SK-N-SH treated with all-trans-retinoic acid at 6 μM for 48 hours (cell line): Measurements from ENCODE around the gene SRPRB.

Experiments used
- ATAC-seq: fragments of 200-7000 bp; cut with Tn5 transposase; 3 replicates; pipeline ENCODE4 v1.9.1; 2020; ENCODE audit warnings: mild to moderate bottlenecking, moderate library complexity
- ARNTL ChIP-seq: fragments of 450-650 bp; formaldehyde crosslinking; IDR thresholded peaks from 2 replicates; pipeline ENCODE4 v1.5.0; 2020; ENCODE audit warnings: low read depth, mild to moderate bottlenecking, moderate library complexity, borderline replicate concordance
- BACH2 ChIP-seq: fragments of 250-450 bp; sonication (Bioruptor Pico); IDR thresholded peaks from 2 replicates; pipeline ENCODE4 v1.9.0; 2021; ENCODE audit warnings: mild to moderate bottlenecking, borderline replicate concordance
- CSDC2 ChIP-seq: fragments of 250-450 bp; sonication (Bioruptor Pico); IDR thresholded peaks from 2 replicates; pipeline ENCODE4 v1.5.0; 2020; ENCODE audit warnings: mild to moderate bottlenecking, moderate library complexity
- CSRNP3 ChIP-seq: fragments of 250-450 bp; sonication (Bioruptor Pico); IDR thresholded peaks from 2 replicates; pipeline ENCODE4 v1.5.1; 2021; ENCODE audit warnings: mild to moderate bottlenecking, moderate library complexity
- ESRRG ChIP-seq: fragments of 250-450 bp; sonication (Bioruptor Pico); IDR thresholded peaks from 2 replicates; pipeline ENCODE4 v1.6.1; 2021; ENCODE audit warnings: mild to moderate bottlenecking
- GLIS3 ChIP-seq: fragments of 250-450 bp; sonication (Bioruptor Pico); IDR thresholded peaks from 2 replicates; pipeline ENCODE4 v1.5.0; 2020; ENCODE audit warnings: mild to moderate bottlenecking, moderate library complexity
- ISL1 ChIP-seq: fragments of 250-450 bp; sonication (Bioruptor Pico); IDR thresholded peaks from 2 replicates; pipeline ENCODE4 v2.1.2; 2022; ENCODE audit warnings: mild to moderate bottlenecking, moderate library complexity
- OSR1 ChIP-seq: fragments of 250-450 bp; sonication (Bioruptor Pico); IDR thresholded peaks from 2 replicates; pipeline ENCODE4 v1.8.0; 2022; ENCODE audit warnings: moderate library complexity, mild to moderate bottlenecking, inconsistent platforms
- PATZ1 ChIP-seq: fragments of 250-450 bp; sonication (Bioruptor Pico); IDR thresholded peaks from 2 replicates; pipeline ENCODE4 v1.8.0; 2020; ENCODE audit warnings: mild to moderate bottlenecking, moderate library complexity, borderline replicate concordance
- POU6F1 ChIP-seq: fragments of 250-450 bp; sonication (Bioruptor Pico); IDR thresholded peaks from 2 replicates; pipeline ENCODE4 v1.8.0; 2021; ENCODE audit warnings: low read depth, mild to moderate bottlenecking, moderate library complexity, borderline replicate concordance
- PPARA ChIP-seq: fragments of 250-450 bp; sonication (Bioruptor Pico); IDR thresholded peaks from 2 replicates; pipeline ENCODE4 v1.5.0; 2020; ENCODE audit warnings: mild to moderate bottlenecking, borderline replicate concordance
- RARB ChIP-seq: fragments of 250-450 bp; sonication (Bioruptor Pico); IDR thresholded peaks from 2 replicates; pipeline ENCODE4 v1.8.0; 2021; ENCODE audit warnings: mild to moderate bottlenecking, moderate library complexity
- SNAI2 ChIP-seq: fragments of 250-450 bp; sonication (Bioruptor Pico); IDR thresholded peaks from 2 replicates; pipeline ENCODE4 v1.5.0; 2020; ENCODE audit warnings: mild to moderate bottlenecking, moderate library complexity
- TCF4 ChIP-seq: fragments of 250-450 bp; sonication (Bioruptor Pico); IDR thresholded peaks from 2 replicates; pipeline ENCODE4 v1.8.0; 2021; ENCODE audit warnings: mild to moderate bottlenecking, moderate library complexity, borderline replicate concordance
- TOX ChIP-seq: fragments of 250-450 bp; sonication (Bioruptor Pico); IDR thresholded peaks from 2 replicates; pipeline ENCODE4 v1.8.0; 2021; ENCODE audit warnings: mild to moderate bottlenecking, moderate library complexity, borderline replicate concordance
- TSHZ2 ChIP-seq: fragments of 250-450 bp; sonication (Bioruptor Pico); IDR thresholded peaks from 2 replicates; pipeline ENCODE4 v1.5.0; 2020; ENCODE audit warnings: mild to moderate bottlenecking, moderate library complexity
- ZC3H10 ChIP-seq: fragments of 250-450 bp; sonication (Bioruptor Pico); IDR thresholded peaks from 2 replicates; pipeline ENCODE4 v1.5.1; 2021; ENCODE audit warnings: mild to moderate bottlenecking, moderate library complexity
- ZFP3 ChIP-seq: fragments of 250-450 bp; sonication (Bioruptor Pico); IDR thresholded peaks from 2 replicates; pipeline ENCODE4 v1.5.0; 2020; ENCODE audit warnings: mild to moderate bottlenecking, moderate library complexity
- ZFP30 ChIP-seq: fragments of 450-650 bp; formaldehyde crosslinking; IDR thresholded peaks from 2 replicates; pipeline ENCODE4 v1.5.0; 2022; ENCODE audit warnings: mild to moderate bottlenecking, moderate library complexity
- ZNF565 ChIP-seq: fragments of 450-650 bp; formaldehyde crosslinking; conservative IDR thresholded peaks from 2 replicates; pipeline ENCODE4 v1.5.0; 2020; ENCODE audit warnings: low read depth, mild to moderate bottlenecking, moderate library complexity
- ZNF70 ChIP-seq: fragments of 450-650 bp; formaldehyde crosslinking; IDR thresholded peaks from 2 replicates; pipeline ENCODE4 v1.5.0; 2020; ENCODE audit warnings: mild to moderate bottlenecking, moderate library complexity
- ZNF8 ChIP-seq: fragments of 450-650 bp; formaldehyde crosslinking; IDR thresholded peaks from 2 replicates; pipeline ENCODE4 v1.5.0; 2020; ENCODE audit warnings: mild to moderate bottlenecking, moderate library complexity
- TF ChIP-seq, protein P1 (sequence below): fragments of 250-450 bp; sonication (Bioruptor Pico); IDR thresholded peaks from 2 replicates; pipeline ENCODE4 v1.5.1; 2020; ENCODE audit warnings: low read depth, mild to moderate bottlenecking, moderate library complexity

Gene SRPRB

DNA sequence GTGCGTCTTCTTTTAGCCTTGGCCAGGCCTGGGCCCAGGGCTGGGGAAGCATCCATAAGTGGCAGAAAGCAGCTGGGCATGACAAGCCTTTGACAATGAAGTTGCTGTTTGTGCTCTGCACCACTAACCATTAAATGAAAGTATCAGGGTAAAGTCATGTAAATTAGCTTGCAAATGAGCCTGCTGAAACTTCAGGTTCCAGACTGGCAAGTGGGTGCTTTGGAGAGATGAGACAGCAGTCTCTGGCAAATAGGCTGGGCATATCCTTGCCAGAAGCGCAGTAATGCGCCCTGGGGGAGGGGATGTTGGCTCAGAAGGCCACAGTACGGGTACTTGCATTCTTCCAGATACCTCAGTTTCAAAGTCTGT, 49.4 kb downstream of the SRPRB start:
- ATAC-seq: no peak
- no peak for TF ChIP-seq TSHZ2 (CRISPR knock-in tag)
- no peak for TF ChIP-seq ZNF565
- TF ChIP-seq PPARA (CRISPR knock-in tag): no peak
- TF ChIP-seq ZNF8 (CRISPR knock-in tag): no peak
- TF ChIP-seq ISL1 (CRISPR knock-in tag): no peak
- no peak for TF ChIP-seq GLIS3 (CRISPR knock-in tag)
- TF ChIP-seq ARNTL (CRISPR knock-in tag): no peak
- TF ChIP-seq TCF4 (CRISPR knock-in tag): no peak
- TF ChIP-seq CSRNP3 (CRISPR knock-in tag): no peak
- TF ChIP-seq, protein P1, sequence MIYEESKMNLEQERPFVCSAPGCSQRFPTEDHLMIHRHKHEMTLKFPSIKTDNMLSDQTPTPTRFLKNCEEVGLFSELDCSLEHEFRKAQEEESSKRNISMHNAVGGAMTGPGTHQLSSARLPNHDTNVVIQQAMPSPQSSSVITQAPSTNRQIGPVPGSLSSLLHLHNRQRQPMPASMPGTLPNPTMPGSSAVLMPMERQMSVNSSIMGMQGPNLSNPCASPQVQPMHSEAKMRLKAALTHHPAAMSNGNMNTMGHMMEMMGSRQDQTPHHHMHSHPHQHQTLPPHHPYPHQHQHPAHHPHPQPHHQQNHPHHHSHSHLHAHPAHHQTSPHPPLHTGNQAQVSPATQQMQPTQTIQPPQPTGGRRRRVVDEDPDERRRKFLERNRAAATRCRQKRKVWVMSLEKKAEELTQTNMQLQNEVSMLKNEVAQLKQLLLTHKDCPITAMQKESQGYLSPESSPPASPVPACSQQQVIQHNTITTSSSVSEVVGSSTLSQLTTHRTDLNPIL (CRISPR knock-in tag): no peak
- TF ChIP-seq ZNF70 (CRISPR knock-in tag): no peak
- no peak for TF ChIP-seq ZFP3
- TF ChIP-seq RARB (CRISPR knock-in tag): no peak
- TF ChIP-seq PATZ1: no peak
- TF ChIP-seq POU6F1: no peak
- TF ChIP-seq SNAI2 (CRISPR knock-in tag): no peak
- no peak for TF ChIP-seq ESRRG (CRISPR knock-in tag)

- TF ChIP-seq ZFP30: no peak
- TF ChIP-seq PATZ1: no peak
- TF ChIP-seq, protein P1 (CRISPR knock-in tag): no peak
- no peak for TF ChIP-seq CSDC2 (CRISPR knock-in tag)
- no peak for TF ChIP-seq ZNF70 (CRISPR knock-in tag)
- no peak for TF ChIP-seq ZNF565
- TF ChIP-seq OSR1 (CRISPR knock-in tag): no peak
- TF ChIP-seq PPARA (CRISPR knock-in tag): no peak
- no peak for TF ChIP-seq CSRNP3 (CRISPR knock-in tag)
- TF ChIP-seq ZC3H10: no peak
- no peak for TF ChIP-seq POU6F1
- no peak for TF ChIP-seq ARNTL (CRISPR knock-in tag)
- no peak for TF ChIP-seq TOX (CRISPR knock-in tag)
- no peak for TF ChIP-seq ESRRG (CRISPR knock-in tag)
- TF ChIP-seq BACH2: no peak
- no peak for TF ChIP-seq TCF4 (CRISPR knock-in tag)
- ATAC-seq: no peak
These were observed 50.2 kb downstream of the SRPRB start for GRCh38 chr3:133855772-133856171.
